Endometrium (tissue), 2 donors: Measurements from ENCODE around the gene EFHC1.

Source experiments
- FAIRE-seq: peaks from 2 replicates; lab custom pipeline; 2012; peaks lifted over from hg19 to GRCh38; lab: Jason Lieb, UNC
- donor health status: control.
- donor health status: control.

Gene EFHC1

DNA sequence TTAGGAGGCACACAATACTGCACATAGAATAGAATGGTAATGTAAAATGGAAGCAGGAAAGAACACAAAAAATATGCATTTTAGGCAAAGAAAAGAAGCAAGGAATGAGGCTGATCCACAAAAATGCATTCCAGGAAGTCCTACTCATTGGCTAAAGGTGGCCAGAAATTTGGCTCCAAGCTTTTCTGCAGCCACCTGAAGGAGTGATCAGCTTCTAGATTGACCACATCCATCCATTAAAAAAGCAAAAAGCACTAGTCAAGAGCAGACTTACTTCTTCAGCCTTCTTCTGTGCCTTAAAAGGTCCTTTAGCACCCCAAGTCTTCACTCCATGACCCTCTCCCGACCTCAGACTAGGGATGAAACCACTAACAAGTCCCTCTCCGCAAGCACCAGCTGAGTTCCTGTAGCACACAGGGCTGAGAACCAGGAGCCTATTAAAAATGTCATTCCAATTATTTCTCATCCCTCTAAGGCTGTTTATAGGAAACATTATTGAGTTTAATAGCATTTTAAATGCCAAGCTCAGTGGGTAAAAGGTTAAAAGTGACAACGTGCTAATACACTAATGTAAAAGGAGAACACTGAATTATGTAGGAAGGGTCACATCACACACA, 120.3 kb downstream of the EFHC1 start:
- FAIRE-seq: no peak

- no peak for FAIRE-seq
Measured at GRCh38 chr6:52541135-52541534, 121.0 kb downstream of the EFHC1 start.

GRCh38 chr6:52543262-52543661, 123.1 kb downstream of the EFHC1 start:
- FAIRE-seq: no peak

- FAIRE-seq: no peak
Measured at GRCh38 chr6:52543729-52544601, 123.8 kb downstream of the EFHC1 start.

DNA sequence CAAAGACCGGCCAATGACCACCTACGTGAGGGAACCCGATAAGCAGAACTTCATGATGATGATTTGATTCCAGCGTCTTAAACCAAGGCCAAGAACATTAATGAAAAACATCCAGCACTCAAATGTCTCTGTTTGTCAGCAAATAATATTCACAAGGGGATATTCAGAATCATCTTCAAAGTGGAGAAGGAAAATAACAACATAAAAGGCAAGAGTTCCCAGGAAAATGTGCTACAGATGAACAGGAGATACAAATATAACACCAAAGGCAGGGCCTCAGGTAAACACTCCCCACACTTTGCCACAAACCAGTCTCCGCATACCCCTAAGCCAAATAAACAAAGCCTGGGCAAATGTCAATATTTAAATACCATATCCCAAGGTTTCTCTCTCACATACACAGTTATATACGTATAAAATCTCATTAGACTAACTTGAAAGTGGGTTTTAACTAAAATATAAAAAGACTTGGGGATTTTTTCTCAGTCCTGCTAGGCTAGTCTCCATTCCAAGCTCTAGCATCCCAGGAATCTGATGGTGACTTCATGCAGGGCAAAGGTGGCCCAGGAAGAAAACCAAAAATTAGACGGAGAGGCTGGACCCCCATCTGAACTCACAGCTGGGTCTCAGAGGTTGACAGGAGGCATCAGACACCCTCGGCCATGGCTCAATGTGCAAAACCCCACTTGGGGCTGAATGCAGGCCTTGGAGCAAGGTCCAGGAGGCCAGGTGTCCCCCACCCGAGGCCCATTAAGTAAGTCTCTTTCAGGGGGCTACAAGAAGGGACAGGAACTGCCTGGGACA, 124.7 kb downstream of the EFHC1 start:
- FAIRE-seq: no peak

DNA sequence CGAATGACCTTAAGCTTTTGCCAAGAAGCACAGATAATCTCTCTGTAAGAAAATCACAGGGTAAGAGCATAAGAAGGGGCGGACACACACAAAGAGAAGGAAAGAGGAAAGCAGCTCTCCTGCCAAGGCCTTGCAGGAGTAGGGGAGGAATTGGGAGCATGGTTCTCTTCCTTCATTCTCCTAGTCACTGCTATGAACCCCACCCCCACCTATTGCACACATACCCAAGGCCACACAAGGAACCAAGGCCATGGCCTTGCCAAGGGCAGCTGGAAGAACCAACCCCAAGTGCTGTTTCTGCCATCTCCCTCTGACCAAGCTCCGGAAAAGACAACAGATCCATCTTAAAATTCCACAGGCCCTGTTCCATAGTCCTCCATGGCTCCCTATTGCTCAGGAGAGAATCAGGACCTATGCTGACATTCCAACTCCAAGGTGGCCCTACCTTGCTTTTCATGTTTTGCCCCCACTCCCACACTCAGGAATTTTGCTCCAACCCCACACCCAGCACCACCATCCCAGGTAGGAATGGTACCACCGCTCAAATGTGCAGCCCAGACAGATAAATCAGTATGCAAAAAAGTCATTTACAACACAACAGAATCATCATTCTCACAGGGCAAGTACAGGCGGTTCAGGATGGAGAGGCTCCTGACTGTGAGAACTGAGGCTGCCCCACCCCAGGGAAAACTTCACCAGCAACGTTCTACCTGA, 125.4 kb downstream of the EFHC1 start:
- FAIRE-seq: no peak

GRCh38 chr6:52546192-52546591, 126.0 kb downstream of the EFHC1 start:
- no peak for FAIRE-seq

GRCh38 chr6:52546678-52547077, 126.5 kb downstream of the EFHC1 start:
- no peak for FAIRE-seq

DNA sequence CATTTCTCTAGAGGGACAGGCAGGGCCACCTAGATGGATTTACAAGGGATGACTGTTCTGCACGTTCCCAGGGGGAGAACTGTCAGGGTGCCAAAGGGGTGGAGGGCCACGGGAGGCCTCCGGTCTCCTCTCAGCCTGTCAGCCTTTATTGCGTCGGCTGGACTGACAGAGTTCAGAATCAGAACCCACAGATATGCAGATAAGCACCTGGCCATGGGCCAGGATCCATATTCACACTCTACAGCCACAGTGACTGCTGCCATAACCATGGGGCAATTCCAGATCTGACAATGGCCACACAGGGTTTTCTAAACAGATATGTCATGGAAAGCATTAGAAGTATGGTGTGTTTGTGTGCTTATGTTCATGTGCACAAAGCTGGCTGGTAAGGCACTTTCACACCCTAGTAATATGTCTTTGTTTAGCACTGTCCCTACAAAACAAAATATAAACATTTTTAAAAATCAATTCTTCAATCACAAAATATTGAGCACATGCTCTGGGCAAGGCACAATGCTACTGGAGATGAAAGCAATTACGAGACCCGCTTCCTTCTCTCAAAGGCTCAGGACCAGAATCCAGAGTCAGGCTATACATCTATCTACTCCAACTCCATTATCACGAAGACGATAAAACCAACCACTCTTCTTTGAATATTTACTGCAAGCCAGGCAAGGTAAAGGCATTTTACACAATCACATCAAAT, 127.7 kb downstream of the EFHC1 start:
- no peak for FAIRE-seq

- no peak for FAIRE-seq
Measured at GRCh38 chr6:52548353-52548713, 128.2 kb downstream of the EFHC1 start.

GRCh38 chr6:52548999-52549398, 128.9 kb downstream of the EFHC1 start:
- FAIRE-seq: no peak

DNA sequence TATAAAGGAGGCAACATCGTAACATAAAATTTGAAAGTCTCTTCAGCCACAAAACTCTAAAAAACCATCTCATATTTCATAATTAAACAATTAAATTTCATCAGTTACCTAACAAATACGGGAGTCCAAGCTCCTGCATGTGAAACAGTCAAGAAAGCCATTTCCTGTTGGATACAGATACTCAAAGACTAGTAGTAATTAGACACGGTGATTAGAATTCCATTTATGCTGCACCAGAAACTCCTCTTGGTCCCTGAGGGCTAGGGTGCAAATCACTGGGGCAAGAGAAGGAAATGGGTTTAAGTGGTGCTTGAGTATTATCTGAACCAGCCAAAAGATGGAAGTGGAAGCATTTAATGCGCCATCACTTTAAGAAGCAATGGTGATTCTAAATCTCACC, 129.3 kb downstream of the EFHC1 start:
- FAIRE-seq: no peak

- no peak for FAIRE-seq
Measured at GRCh38 chr6:52550014-52550575, 130.0 kb downstream of the EFHC1 start.

- FAIRE-seq: no peak
Measured at GRCh38 chr6:52550870-52551269, 130.7 kb downstream of the EFHC1 start.

DNA sequence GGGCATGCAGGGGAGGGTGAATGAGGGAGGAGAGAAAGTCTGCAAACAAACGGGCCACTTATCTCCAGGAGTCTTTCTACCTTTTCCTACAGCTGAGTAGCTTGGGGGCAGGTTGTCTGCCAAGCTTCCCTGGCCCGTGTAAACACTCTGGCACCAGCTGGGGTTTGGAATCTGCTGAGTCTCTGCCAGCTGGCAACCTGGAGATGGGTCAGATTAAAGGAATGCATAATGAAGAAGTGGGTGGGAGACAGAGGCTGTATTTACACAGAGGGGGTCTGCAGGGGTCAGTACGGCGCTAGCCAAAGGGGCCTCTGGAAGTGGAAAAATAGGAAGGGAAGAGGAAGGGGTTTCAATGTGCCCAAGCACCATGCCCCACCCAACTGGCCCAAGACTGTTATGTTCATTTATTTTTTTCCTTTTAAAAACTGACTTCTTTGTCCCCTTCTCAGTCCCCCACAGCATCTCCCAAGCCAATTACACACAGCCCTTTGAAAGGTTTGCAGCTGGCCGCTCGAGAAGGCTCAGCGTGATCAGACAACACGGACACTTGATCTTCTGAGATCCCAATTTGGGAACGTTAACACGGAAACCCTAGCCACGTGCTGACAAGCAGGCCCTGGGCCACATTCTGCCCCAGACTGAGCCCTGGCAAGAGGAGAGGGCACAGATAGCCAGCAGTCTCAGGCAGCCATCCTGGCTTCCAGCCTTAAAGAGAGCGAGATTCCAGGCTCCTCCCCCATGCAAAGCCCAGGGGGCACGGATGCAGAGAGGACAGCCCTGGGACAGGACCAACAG, 131.5 kb downstream of the EFHC1 start:
- FAIRE-seq: no peak

- FAIRE-seq: no peak
Measured at GRCh38 chr6:52552278-52552643, 132.1 kb downstream of the EFHC1 start.

DNA sequence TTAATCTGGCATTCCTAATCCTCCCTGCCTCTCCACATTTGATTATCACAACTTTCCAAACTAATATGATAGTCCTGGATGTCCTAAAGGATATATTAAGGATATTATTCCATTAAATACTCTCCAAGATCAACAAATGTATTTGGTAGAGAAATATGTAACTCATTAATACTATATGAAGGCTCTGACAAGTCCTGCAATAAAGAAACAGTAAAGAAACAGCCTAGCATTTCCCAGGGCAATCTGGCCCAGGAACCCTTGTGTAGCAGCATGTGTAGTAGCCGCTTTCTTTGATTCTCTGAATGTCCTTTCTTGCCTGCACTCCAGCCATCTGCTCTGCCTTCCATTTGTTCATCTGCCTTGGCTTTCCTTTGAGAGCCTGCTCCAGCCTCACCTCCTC, 133.0 kb downstream of the EFHC1 start:
- FAIRE-seq: no peak

GRCh38 chr6:52553719-52554118, 133.6 kb downstream of the EFHC1 start:
- FAIRE-seq: no peak

DNA sequence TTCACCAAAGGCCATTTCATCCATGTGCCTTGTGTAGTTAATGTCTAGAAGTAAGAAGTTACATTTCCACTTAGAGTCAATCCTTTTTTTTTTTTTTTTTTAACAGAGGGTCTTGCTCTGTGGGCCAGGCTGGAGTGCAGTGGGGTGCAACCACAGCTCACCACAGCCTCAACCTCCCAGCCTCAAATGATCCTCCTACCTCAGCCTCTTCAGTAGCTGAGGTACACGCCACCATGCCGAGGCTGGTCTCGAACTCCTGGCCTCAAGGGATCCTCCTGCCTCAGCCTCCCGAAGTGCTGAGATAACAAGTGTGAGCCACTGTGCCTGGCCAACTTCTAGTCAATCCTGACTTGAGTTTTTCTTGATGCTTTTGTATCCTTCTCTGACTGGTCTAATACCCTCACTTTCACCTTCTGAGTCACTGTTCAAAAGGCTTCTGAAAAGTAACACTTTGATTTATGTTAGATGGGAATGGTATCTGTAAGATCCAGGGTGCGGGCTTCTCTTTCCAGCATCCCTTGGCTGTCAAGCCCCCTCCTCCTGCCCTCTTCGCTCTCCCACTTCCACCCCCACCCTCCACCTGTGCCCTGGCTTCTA, 134.6 kb downstream of the EFHC1 start:
- FAIRE-seq: no peak
